IMR-90 (cell line): Measurements from ENCODE around the gene MYDGF. TPM values are rescaled to one million over a fixed set of nuclear protein-coding genes. Genes with fewer than 3 reads are reported as not detected.

Experiments
- ATAC-seq: fragments of 200-7000 bp; cut with Tn5 transposase; 2 replicates; pipeline ENCODE4 v1.9.1; 2020; ENCODE audit warnings: low read depth, mild to moderate bottlenecking, moderate library complexity
- BruUV-seq: library from RNA; stranded (reverse); fragments of 400-500 nt; replicated peaks from 2 replicates; lab custom pipeline; 2021; lab: Mats Ljungman, UMichigan
- CTCF ChIA-PET: fragments of 300-600 bp; formaldehyde crosslinking; extraction: SDS; loops from one replicate; lab custom pipeline; 2021; ENCODE audit warnings: antibody characterized with exemption; lab: Yijun Ruan, JAX
- POLR2A ChIA-PET: fragments of 300-600 bp; sonication (Branson Sonifier 250); formaldehyde crosslinking; loops from one replicate; lab custom pipeline; 2022; ENCODE audit warnings: antibody characterized with exemption; ENCODE audit not compliant: unreplicated experiment; lab: Charles Lee
- DNase-seq: peaks from one replicate; pipeline ENCODE4 v3.0.0; 2013
- H2AFZ ChIP-seq: replicated peaks from 2 replicates; pipeline ENCODE3; 2013; ENCODE audit warnings: low read length, mild to moderate bottlenecking; ENCODE audit not compliant: poor library complexity
- H2AK5ac ChIP-seq: 2 replicates; pipeline ENCODE4 v1.6.1; 2013; ENCODE audit warnings: low read depth, low read length, inconsistent platforms
- H2AK9ac ChIP-seq: replicated peaks from 2 replicates; pipeline ENCODE3; 2013; ENCODE audit warnings: mild to moderate bottlenecking, low read depth, low read length, moderate library complexity; ENCODE audit not compliant: poor library complexity
- H2BK120ac ChIP-seq: 2 replicates; pipeline ENCODE4 v1.6.1; 2013; ENCODE audit warnings: low read depth, low read length, inconsistent platforms
- H2BK15ac ChIP-seq: 3 replicates; pipeline ENCODE4 v1.6.1; 2013; ENCODE audit warnings: low read depth, low read length, inconsistent platforms
- H2BK20ac ChIP-seq: 2 replicates; pipeline ENCODE4 v1.6.1; 2013; ENCODE audit warnings: low read depth, mild to moderate bottlenecking, inconsistent platforms, low read length, moderate library complexity
- H2BK5ac ChIP-seq: 2 replicates; pipeline ENCODE4 v1.6.1; 2013; ENCODE audit warnings: mild to moderate bottlenecking, low read depth, low read length, inconsistent platforms; ENCODE audit not compliant: poor library complexity, severe bottlenecking
- H3K14ac ChIP-seq: replicated peaks from 2 replicates; pipeline ENCODE4 v1.6.1; 2013; ENCODE audit warnings: low read depth, low read length, inconsistent platforms
- H3K18ac ChIP-seq: 2 replicates; pipeline ENCODE4 v1.6.1; 2013; ENCODE audit warnings: low read depth, low read length, control low read depth
- H3K23ac ChIP-seq: 2 replicates; pipeline ENCODE4 v1.6.1; 2013; ENCODE audit warnings: low read depth, low read length, inconsistent platforms
- H3K27ac ChIP-seq: 2 replicates; pipeline ENCODE4 v1.5.1; 2013; ENCODE audit warnings: mild to moderate bottlenecking, control low read depth, low read length; ENCODE audit not compliant: insufficient read depth
- H3K27me3 ChIP-seq: 2 replicates; pipeline ENCODE4 v1.6.1; 2013; ENCODE audit warnings: low read length; ENCODE audit not compliant: control insufficient read depth, insufficient read depth
- H3K36me3 ChIP-seq: 2 replicates; pipeline ENCODE4 v1.6.1; 2013; ENCODE audit warnings: low read length, mixed read lengths; ENCODE audit not compliant: control insufficient read depth, insufficient read depth
- H3K4ac ChIP-seq: 2 replicates; pipeline ENCODE4 v1.6.1; 2013; ENCODE audit warnings: low read depth, low read length, inconsistent platforms
- H3K4me1 ChIP-seq: 2 replicates; pipeline ENCODE4 v1.6.1; 2013; ENCODE audit warnings: low read length, mixed read lengths; ENCODE audit not compliant: control insufficient read depth, insufficient read depth
- H3K4me2 ChIP-seq: 2 replicates; pipeline ENCODE4 v1.6.1; 2013; ENCODE audit warnings: low read depth, mild to moderate bottlenecking, control low read depth, low read length, moderate library complexity
- H3K4me3 ChIP-seq: 2 replicates; pipeline ENCODE4 v1.5.1; 2013; ENCODE audit warnings: low read depth, mild to moderate bottlenecking, control low read depth, low read length, moderate library complexity; ENCODE audit not compliant: insufficient read depth
- H3K56ac ChIP-seq: 2 replicates; pipeline ENCODE4 v1.6.1; 2013; ENCODE audit warnings: low read length, inconsistent platforms; ENCODE audit not compliant: insufficient read depth; ENCODE audit errors: extremely low read depth
- H3K79me1 ChIP-seq, 2 experiments: 2 replicates each; pipeline ENCODE4 v1.6.1; 2013; ENCODE audit warnings: low read length in 2 of 2, inconsistent platforms in 1 of 2, low read depth in 1 of 2
- H3K9ac ChIP-seq: 2 replicates; pipeline ENCODE4 v1.6.1; 2013; ENCODE audit warnings: low read depth, low read length, control low read depth
- H3K9me1 ChIP-seq: 2 replicates; pipeline ENCODE4 v1.6.1; 2013; ENCODE audit warnings: low read length, inconsistent platforms; ENCODE audit not compliant: insufficient read depth
- H3K9me3 ChIP-seq: 2 replicates; pipeline ENCODE4 v1.6.1; 2013; ENCODE audit warnings: low read length; ENCODE audit not compliant: control insufficient read depth, insufficient read depth
- H4K20me1 ChIP-seq: 2 replicates; pipeline ENCODE4 v1.6.1; 2013; ENCODE audit warnings: low read length, inconsistent platforms; ENCODE audit not compliant: insufficient read depth
- H4K5ac ChIP-seq: 2 replicates; pipeline ENCODE4 v1.6.1; 2013; ENCODE audit warnings: mild to moderate bottlenecking, low read depth, low read length, control low read depth
- H4K8ac ChIP-seq, 2 experiments: 2 replicates each; pipeline ENCODE4 v1.6.1; 2013; ENCODE audit warnings: low read depth in 2 of 2, low read length in 2 of 2, control low read depth in 1 of 2, inconsistent platforms in 1 of 2
- H4K91ac ChIP-seq: 2 replicates; pipeline ENCODE4 v1.6.1; 2013; ENCODE audit warnings: low read depth, low read length, inconsistent platforms; ENCODE audit not compliant: insufficient read depth
- BHLHE40 ChIP-seq: fragments of 150-350 bp; IDR thresholded peaks from 2 replicates; pipeline ENCODE4 v1.6.1; 2016; ENCODE audit warnings: mild to moderate bottlenecking, low read depth, low read length
- CEBPB ChIP-seq: IDR thresholded peaks from 2 replicates; pipeline ENCODE4 v1.6.1; 2012; ENCODE audit warnings: low read depth, low read length, improper control_type of control experiment
- CHD1 ChIP-seq: IDR thresholded peaks from 2 replicates; pipeline ENCODE4 v1.6.1; 2012; ENCODE audit warnings: low read depth, low read length, improper control_type of control experiment
- FOS ChIP-seq: fragments of 150-350 bp; IDR thresholded peaks from 2 replicates; pipeline ENCODE4 v1.6.1; 2016; ENCODE audit warnings: low read depth, low read length
- MXI1 ChIP-seq: IDR thresholded peaks from 2 replicates; pipeline ENCODE4 v1.6.1; 2012; ENCODE audit warnings: low read depth, mild to moderate bottlenecking, low read length, moderate library complexity, borderline replicate concordance
- NFE2L2 ChIP-seq: fragments of 150-350 bp; IDR thresholded peaks from 2 replicates; pipeline ENCODE4 v1.6.1; 2016; ENCODE audit warnings: low read depth, mild to moderate bottlenecking, low read length
- POLR2A ChIP-seq: IDR thresholded peaks from 2 replicates; pipeline ENCODE4 v1.6.1; 2012; ENCODE audit warnings: mild to moderate bottlenecking, low read depth, low read length
- RAD21 ChIP-seq: IDR thresholded peaks from 2 replicates; pipeline ENCODE4 v1.6.1; 2012; ENCODE audit warnings: low read length, improper control_type of control experiment
- RFX5 ChIP-seq: IDR thresholded peaks from 2 replicates; pipeline ENCODE4 v1.8.0; 2012; ENCODE audit warnings: low read depth, mild to moderate bottlenecking, low read length, moderate library complexity
- SMC3 ChIP-seq: fragments of 150-350 bp; IDR thresholded peaks from 2 replicates; pipeline ENCODE4 v1.6.1; 2016; ENCODE audit warnings: low read depth, mild to moderate bottlenecking, antibody characterized with exemption, low read length, moderate library complexity
- WGBS, 2 experiments: methylation state at CpG; one replicate each; pipeline versions ENCODE4 v1.1.5 to v1.1.7; 2013; ENCODE audit warnings: missing lambda C conversion rate in 2 of 2; ENCODE audit not compliant: insufficient read length in 1 of 2; ENCODE audit errors: extremely low coverage in 2 of 2; 5-methylcytosine and 5-hydroxymethylcytosine counted together
- dilution Hi-C: fragments of 300-500 bp; cut with HindIII; formaldehyde crosslinking; loops from one replicate; pipeline ENCODE4 v1.14.3; 2018; ENCODE audit warnings: low sequenced_read_pairs; ENCODE audit not compliant: unreplicated experiment
- in situ Hi-C: fragments of 300-500 bp; cut with MboI; formaldehyde crosslinking; loops from 3 replicates; pipeline ENCODE4 v1.14.3; 2019; ENCODE audit warnings: low sequenced_read_pairs, inconsistent platforms, mixed read lengths
- intact Hi-C: fragments of 100-400 bp; cut with micrococcal nuclease; formaldehyde crosslinking; loops from 2 replicates; pipeline ENCODE4 v1.10.0; 2022
- polyA plus RNA-seq, 3 experiments: library from polyadenylated mRNA; depleted of rRNA; stranded (reverse); fragments of >200 nt; gene quantifications; 2 replicates each; pipeline ENCODE4 v1.2.3, GENCODE V29; 2012; ENCODE audit warnings: low replicate concordance in 1 of 3
- total RNA-seq: library from RNA; depleted of rRNA; stranded (reverse); fragments of >200 nt; gene quantifications from 2 replicates; pipeline ENCODE4 v1.2.3, GENCODE V29; 2012

The MYDGF gene
- total and polyA plus RNA-seq, 2 of the 4 experiments (the other 2 are of a cell fraction), result 203 to 310 TPM

- no peak overlapping the region for H3K18ac ChIP-seq
- no peak overlapping the region for H2BK120ac ChIP-seq
- ATAC-seq (no peak), DNase-seq (no peak)
- CTCF ChIA-PET, result interaction anchor here (0.6 kb wide), 2 partner anchors 39 to 50 kb away, joined by 4 to 5 read pairs; no protein-coding TSS in a partner anchor
- no peak overlapping the region for H2AFZ ChIP-seq
- H2AK9ac ChIP-seq, result no peak overlapping the region
- no peak overlapping the region for H3K27ac ChIP-seq
- no peak overlapping the region for H4K5ac ChIP-seq
- H3K4ac ChIP-seq, result no peak overlapping the region
- intact Hi-C loops (no loop called here), dilution Hi-C loops (no loop called here), in situ Hi-C loops (no loop called here)
- no peak overlapping the region for H2BK20ac ChIP-seq
- H3K79me1 ChIP-seq, result peaks cover 14 to 18% of the 10 kb centered on the region in 2 experiments
- H4K20me1 ChIP-seq, result peaks cover 8% of the 10 kb centered on the region
- WGBS, 2 experiments, result no CpG with 5 or more reads among the region's 4 CpGs
- H3K27me3 ChIP-seq, result no peaks in the 10 kb centered on the region
- TF ChIP-seq RAD21 (no peak), MXI1 (no peak), FOS (no peak), RFX5 (no peak), BHLHE40 (no peak), NFE2L2 (no peak), CEBPB (no peak), POLR2A (no peak), CHD1 (no peak), SMC3 (no peak)
- H3K14ac ChIP-seq, result no peak overlapping the region
- H3K9ac ChIP-seq, result no peak overlapping the region
- no peak overlapping the region for H3K4me2 ChIP-seq
- POLR2A ChIA-PET, result no interaction called here
- no peaks in the 10 kb centered on the region for H3K9me3 ChIP-seq
- no peak overlapping the region for H4K8ac ChIP-seq
- H2BK5ac ChIP-seq, result no peak overlapping the region
- no peak overlapping the region for H3K56ac ChIP-seq
- H3K23ac ChIP-seq, result no peak overlapping the region
- H3K36me3 ChIP-seq, result peaks cover 18% of the 10 kb centered on the region
- no peak overlapping the region for H4K91ac ChIP-seq
- H3K4me1 ChIP-seq, result peaks cover 4% of the 10 kb centered on the region; the same call in 1 of the 2 replicates
- no peak overlapping the region for H2AK5ac ChIP-seq
- H2BK15ac ChIP-seq, result no peak overlapping the region
- no TSS peak for BruUV-seq
- no peaks in the 10 kb centered on the region; the same call in 1 of the 2 replicates for H3K9me1 ChIP-seq
- no peak overlapping the region for H3K4me3 ChIP-seq
Measured at GRCh38 chr19:4673216-4673615, 3.1 kb upstream of the MYDGF start.
